HG03571 (cell line): ENCODE results near the gene NBAS.
"Not testable (repeated sequence)": the region's sequence is repeated elsewhere in the genome, so short reads cannot be mapped to it uniquely, and the experiment has no call there.

ENCODE experiments used
- ATAC-seq: cut with Tn5 transposase; IDR thresholded peaks from one replicate; pipeline ENCODE4 v1.9.1; 2021; ENCODE audit not compliant: unreplicated experiment

The NBAS gene

GRCh38 chr2:15230599-15231192 is 330.4 kb downstream of the NBAS start:
- no peak for ATAC-seq

- ATAC-seq, result no peak
These were observed 334.5 kb downstream of the NBAS start for GRCh38 chr2:15226661-15227060.

GRCh38 chr2:15225131-15225530 is 336.0 kb downstream of the NBAS start:
- ATAC-seq, result no peak

GRCh38 chr2:15224641-15225040 is 336.5 kb downstream of the NBAS start:
- no peak for ATAC-seq

- ATAC-seq, result no peak
These were observed 337.2 kb downstream of the NBAS start for GRCh38 chr2:15223887-15224286.

- no peak for ATAC-seq
These were observed 338.3 kb downstream of the NBAS start for GRCh38 chr2:15222856-15223255.

- no peak for ATAC-seq
These were observed 340.5 kb downstream of the NBAS start for GRCh38 chr2:15220603-15221002.

- no peak for ATAC-seq
These were observed 342.6 kb downstream of the NBAS start for GRCh38 chr2:15218423-15219086.

GRCh38 chr2:15212249-15212648 is 348.9 kb downstream of the NBAS start:
- ATAC-seq, result no peak

- ATAC-seq, result not testable (repeated sequence)
These were observed 350.6 kb downstream of the NBAS start for GRCh38 chr2:15210542-15210941.

GRCh38 chr2:15206419-15206818 is 354.7 kb downstream of the NBAS start:
- ATAC-seq, result no peak

- ATAC-seq, result no peak
These were observed 355.6 kb downstream of the NBAS start for GRCh38 chr2:15205562-15205961.

GRCh38 chr2:15201009-15201408 is 360.1 kb downstream of the NBAS start:
- ATAC-seq, result no peak

- ATAC-seq, result no peak
These were observed 360.6 kb downstream of the NBAS start for GRCh38 chr2:15200581-15200980.

GRCh38 chr2:15198051-15198450 is 363.1 kb downstream of the NBAS start:
- ATAC-seq, result no peak

GRCh38 chr2:15195813-15196212 is 365.3 kb downstream of the NBAS start:
- ATAC-seq, result no peak

GRCh38 chr2:15191789-15192188 is 369.3 kb downstream of the NBAS start:
- no peak for ATAC-seq

- ATAC-seq, result no peak
These were observed 371.9 kb downstream of the NBAS start for GRCh38 chr2:15189216-15189615.

GRCh38 chr2:15187702-15188101 is 373.4 kb downstream of the NBAS start:
- ATAC-seq, result no peak

GRCh38 chr2:15186118-15186517 is 375.0 kb downstream of the NBAS start:
- no peak for ATAC-seq

GRCh38 chr2:15184491-15184890 is 376.6 kb downstream of the NBAS start:
- ATAC-seq, result no peak

- no peak for ATAC-seq
These were observed 378.9 kb downstream of the NBAS start for GRCh38 chr2:15182275-15182674.
